ENCODE measurements around the gene OR4C5. TPM values are rescaled to one million over a fixed set of nuclear protein-coding genes. Genes with fewer than 3 reads are reported as not detected.
"Not testable (repeated sequence)": the region's sequence is repeated elsewhere in the genome, so short reads cannot be mapped to it uniquely, and the experiment has no call there.

OR4C5 gene
- not detected for total RNA-seq

- Histone ChIP-seq H3K27ac (no peak within 1 kb of the TSS), H3K4me3 (no peak within 1 kb of the TSS), H3K9me3 (no peaks in the 10 kb centered on the region), H3K4me1 (no peaks in the 10 kb centered on the region), H3K27me3 (no peaks in the 10 kb centered on the region), H3K36me3 (no peaks in the 10 kb centered on the region)
- intact Hi-C loops (cut with DNase I; ENCODE audit: low total_unique reads), result no loop called here
- TF ChIP-seq CTCF (IDR thresholded peaks at IDR 0.05) (no peak), POLR2A (IDR thresholded peaks at IDR 0.05) (no peak)
- no peak for DNase-seq (ENCODE audit: low spot score in 2 of 2)
Measured at GRCh38 chr11:48366365-48366764, at the start of gene OR4C5. Gene OR4C5 (minus strand): TSS chr11:48366465. CDS start chr11:48366465, 0 bp downstream.

- Histone ChIP-seq H3K4me3 (no peak overlapping the region), H3K27me3 (no peaks in the 10 kb centered on the region), H3K27ac (no peak overlapping the region), H3K9me3 (peaks cover 24 to 68% of the 10 kb centered on the region in 2 donors), H3K36me3 (no peaks in the 10 kb centered on the region), H3K4me1 (no peaks in the 10 kb centered on the region)
- intact Hi-C loops (cut with DNase I; ENCODE audit: low total_unique reads), result no loop called here
- TF ChIP-seq POLR2AphosphoS5 (IDR thresholded peaks at IDR 0.05) (no peak), CTCF (IDR thresholded peaks at IDR 0.05) (no peak), POLR2A (IDR thresholded peaks at IDR 0.05) (no peak)
- DNase-seq (ENCODE audit: low spot score in 2 of 2), result no peak
Measured at GRCh38 chr11:48384670-48385069, 18.4 kb upstream of the OR4C5 start.

GRCh38 chr11:48384151-48384550, 17.9 kb upstream of the OR4C5 start:
- H3K27me3 ChIP-seq; intact Hi-C loops (cut with DNase I; ENCODE audit: low total_unique reads); DNase-seq (ENCODE audit: low spot score in 2 of 2); H3K36me3 ChIP-seq; H3K27ac ChIP-seq; H3K4me1 ChIP-seq; H3K4me3 ChIP-seq: not testable (repeated sequence)
- H3K9me3 ChIP-seq, result peaks cover 29 to 73% of the 10 kb centered on the region in 2 donors

GRCh38 chr11:48361289-48361688, 5.0 kb downstream of the OR4C5 start:
- H3K27ac ChIP-seq; intact Hi-C loops (cut with DNase I; ENCODE audit: low total_unique reads); H3K27me3 ChIP-seq; H3K36me3 ChIP-seq; H3K4me1 ChIP-seq; H3K4me3 ChIP-seq; DNase-seq (ENCODE audit: low spot score in 2 of 2): not testable (repeated sequence)
- peaks cover 1 to 10% of the 10 kb centered on the region in 2 donors for H3K9me3 ChIP-seq

- no peak for TF ChIP-seq CTCF (IDR thresholded peaks at IDR 0.05)
- TF ChIP-seq POLR2A (IDR thresholded peaks at IDR 0.05), result no peak
- TF ChIP-seq POLR2AphosphoS5 (IDR thresholded peaks at IDR 0.05), result no peak
- intact Hi-C loops (cut with DNase I; ENCODE audit: low total_unique reads), result no loop called here
- no peak for DNase-seq (ENCODE audit: low spot score in 2 of 2)
Measured at GRCh38 chr11:48354677-48355076, 11.6 kb downstream of the OR4C5 start.

GRCh38 chr11:48354013-48354412, 12.3 kb downstream of the OR4C5 start:
- peaks cover 9 to 18% of the 10 kb centered on the region in 2 donors for H3K9me3 ChIP-seq
- intact Hi-C loops (cut with DNase I; ENCODE audit: low total_unique reads), result no loop called here
- no peaks in the 10 kb centered on the region for H3K36me3 ChIP-seq
- DNase-seq (ENCODE audit: low spot score in 2 of 2), result no peak
- H3K4me3 ChIP-seq, result no peak overlapping the region
- H3K4me1 ChIP-seq, result no peaks in the 10 kb centered on the region
- no peak overlapping the region for H3K27ac ChIP-seq
- TF ChIP-seq POLR2AphosphoS5 (IDR thresholded peaks at IDR 0.05) (no peak), POLR2A (IDR thresholded peaks at IDR 0.05) (no peak), CTCF (IDR thresholded peaks at IDR 0.05) (no peak)
- no peaks in the 10 kb centered on the region for H3K27me3 ChIP-seq

More at GRCh38 chr11:48354677-48355076, 11.6 kb downstream of the OR4C5 start:
- H3K4me3 ChIP-seq, result no peak overlapping the region
- H3K9me3 ChIP-seq, result peaks cover 9 to 18% of the 10 kb centered on the region in 2 donors
- H3K36me3 ChIP-seq, result no peaks in the 10 kb centered on the region
- no peak overlapping the region for H3K27ac ChIP-seq
- no peaks in the 10 kb centered on the region for H3K27me3 ChIP-seq
- no peaks in the 10 kb centered on the region for H3K4me1 ChIP-seq

- H3K27me3 ChIP-seq; intact Hi-C loops (cut with DNase I; ENCODE audit: low total_unique reads); H3K36me3 ChIP-seq; H3K4me1 ChIP-seq; H3K4me3 ChIP-seq; DNase-seq (ENCODE audit: low spot score in 2 of 2); H3K27ac ChIP-seq: not testable (repeated sequence)
- H3K9me3 ChIP-seq, result peaks cover 0 to 24% of the 10 kb centered on the region in 2 donors
Measured at GRCh38 chr11:48346286-48346685, 20.0 kb downstream of the OR4C5 start.

GRCh38 chr11:48342505-48342904, 23.8 kb downstream of the OR4C5 start:
- peaks cover 0 to 17% of the 10 kb centered on the region in 2 donors for H3K9me3 ChIP-seq
- H3K27ac ChIP-seq; H3K4me1 ChIP-seq; H3K36me3 ChIP-seq; DNase-seq (ENCODE audit: low spot score in 2 of 2); intact Hi-C loops (cut with DNase I; ENCODE audit: low total_unique reads); H3K27me3 ChIP-seq; H3K4me3 ChIP-seq: not testable (repeated sequence)
